GM19099 (cell line): Measurements from ENCODE around the gene SLC13A4.

Experiments used
- POLR2A ChIP-seq: IDR thresholded peaks from 3 replicates; pipeline ENCODE4 v1.6.1; 2011; ENCODE audit warnings: low read depth; ENCODE audit not compliant: insufficient read length; ENCODE audit errors: extremely low read depth

The SLC13A4 gene

GRCh38 chr7:135736586-135737305, 8.8 kb upstream of the SLC13A4 start:
- no peak for TF ChIP-seq POLR2A

- TF ChIP-seq POLR2A = no peak
Measured at GRCh38 chr7:135734343-135734689, 6.3 kb upstream of the SLC13A4 start.

- no peak for TF ChIP-seq POLR2A
Measured at GRCh38 chr7:135733603-135734342, 5.8 kb upstream of the SLC13A4 start.

GRCh38 chr7:135731131-135731530, 3.1 kb upstream of the SLC13A4 start:
- no peak for TF ChIP-seq POLR2A

GRCh38 chr7:135729230-135729629, 1.2 kb upstream of the SLC13A4 start:
- TF ChIP-seq POLR2A = no peak

- no peak for TF ChIP-seq POLR2A
Measured at GRCh38 chr7:135726911-135727673, 894 bp downstream of the SLC13A4 start.

- no peak for TF ChIP-seq POLR2A
Measured at GRCh38 chr7:135726276-135726788, 1.7 kb downstream of the SLC13A4 start.

- TF ChIP-seq POLR2A = no peak
Measured at GRCh38 chr7:135723411-135723810, 4.6 kb downstream of the SLC13A4 start.

GRCh38 chr7:135721198-135721820, 6.7 kb downstream of the SLC13A4 start:
- TF ChIP-seq POLR2A = no peak

GRCh38 chr7:135719688-135720087, 8.3 kb downstream of the SLC13A4 start:
- TF ChIP-seq POLR2A = no peak

- TF ChIP-seq POLR2A = no peak
Measured at GRCh38 chr7:135718794-135719437, 9.1 kb downstream of the SLC13A4 start.

- no peak for TF ChIP-seq POLR2A
Measured at GRCh38 chr7:135718219-135718618, 9.8 kb downstream of the SLC13A4 start.

- no peak for TF ChIP-seq POLR2A
Measured at GRCh38 chr7:135717693-135718092, 10.3 kb downstream of the SLC13A4 start.

GRCh38 chr7:135716677-135717238, 11.2 kb downstream of the SLC13A4 start:
- TF ChIP-seq POLR2A = no peak

- TF ChIP-seq POLR2A = no peak
Measured at GRCh38 chr7:135715673-135716072, 12.3 kb downstream of the SLC13A4 start.

- TF ChIP-seq POLR2A = no peak
Measured at GRCh38 chr7:135715055-135715522, 12.9 kb downstream of the SLC13A4 start.
